HEK293 (cell line): ENCODE data around the gene PKP4.

Source experiments
- CTCF ChIA-PET: fragments of 350-600 bp; formaldehyde crosslinking; extraction: SDS; loops from one replicate; lab custom pipeline; 2021; ENCODE audit warnings: antibody characterized with exemption; lab: Yijun Ruan, JAX
- POLR2A ChIA-PET: fragments of 300-600 bp; formaldehyde crosslinking; extraction: SDS; loops from one replicate; lab custom pipeline; 2020; ENCODE audit warnings: antibody characterized with exemption, inconsistent platforms; lab: Yijun Ruan, JAX
- H3K27ac ChIP-seq: fragments of 200-500 bp; sonication (Bioruptor generic); 2 replicates; pipeline ENCODE4 v1.5.1; 2014; ENCODE audit warnings: low read depth, low read length, control low read depth, inconsistent platforms; ENCODE audit errors: extremely low read depth
- H3K36me3 ChIP-seq, 2 experiments: fragments of 200-500 bp in 1 of 2; sonication (Bioruptor generic) in 1 of 2; 1 replicate in 1 of 2; 2 replicates in 1 of 2; pipeline ENCODE4 v1.5.1; 2014 to 2017; ENCODE audit warnings: inconsistent platforms in 2 of 2, low read length in 2 of 2; ENCODE audit not compliant: control insufficient read depth in 2 of 2, insufficient read depth in 1 of 2
- H3K4me1 ChIP-seq: fragments of 200-500 bp; sonication (Bioruptor generic); 2 replicates; pipeline ENCODE4 v1.5.1; 2014; ENCODE audit warnings: mild to moderate bottlenecking, low read length, inconsistent platforms; ENCODE audit not compliant: control insufficient read depth, insufficient read depth
- H3K4me3 ChIP-seq: 2 replicates; pipeline ENCODE4 v1.5.1; 2011; ENCODE audit warnings: low read depth, mild to moderate bottlenecking, control low read depth, low read length, moderate library complexity
- H3K9me3 ChIP-seq: fragments of 200-500 bp; sonication (Bioruptor generic); 2 replicates; pipeline ENCODE4 v1.5.1; 2014; ENCODE audit warnings: low read depth, low read length, inconsistent platforms; ENCODE audit not compliant: control insufficient read depth, insufficient read depth
- BCL11A ChIP-seq: fragments of 450-650 bp; formaldehyde crosslinking; IDR thresholded peaks from 2 replicates; pipeline ENCODE4 v1.5.1; 2016; ENCODE audit warnings: low read depth, missing biosample characterization, missing genetic modification characterization
- KLF8 ChIP-seq: fragments of 450-650 bp; formaldehyde crosslinking; IDR thresholded peaks from 2 replicates; pipeline ENCODE4 v1.5.1; 2016; ENCODE audit warnings: missing biosample characterization, missing genetic modification characterization
- KLF9 ChIP-seq: fragments of 450-650 bp; formaldehyde crosslinking; IDR thresholded peaks from 2 replicates; pipeline ENCODE4 v1.5.1; 2016; ENCODE audit warnings: missing biosample characterization, missing genetic modification characterization, low read depth
- SALL2 ChIP-seq: fragments of 450-650 bp; formaldehyde crosslinking; IDR thresholded peaks from 2 replicates; pipeline ENCODE4 v1.5.0; 2017; ENCODE audit warnings: missing biosample characterization, mild to moderate bottlenecking, missing genetic modification characterization, borderline replicate concordance
- TSHZ1 ChIP-seq: fragments of 450-650 bp; formaldehyde crosslinking; IDR thresholded peaks from 2 replicates; pipeline ENCODE4 v1.5.1; 2016; ENCODE audit warnings: missing biosample characterization, missing genetic modification characterization, borderline replicate concordance
- ZBTB11 ChIP-seq: fragments of 450-650 bp; formaldehyde crosslinking; conservative IDR thresholded peaks from 2 replicates; pipeline ENCODE4 v1.5.1; 2016; ENCODE audit warnings: low read depth, missing biosample characterization, missing genetic modification characterization
- ZBTB20 ChIP-seq: fragments of 450-650 bp; formaldehyde crosslinking; IDR thresholded peaks from 2 replicates; pipeline ENCODE4 v1.5.1; 2016; ENCODE audit warnings: missing biosample characterization, missing genetic modification characterization
- ZBTB21 ChIP-seq: fragments of 450-650 bp; formaldehyde crosslinking; IDR thresholded peaks from 2 replicates; pipeline ENCODE4 v1.5.1; 2017; ENCODE audit warnings: missing biosample characterization, missing genetic modification characterization
- ZBTB26 ChIP-seq: fragments of 450-650 bp; formaldehyde crosslinking; optimal IDR thresholded peaks from 2 replicates; pipeline ENCODE3; 2016; ENCODE audit warnings: missing biosample characterization, mild to moderate bottlenecking, missing genetic modification characterization
- ZBTB49 ChIP-seq: fragments of 450-650 bp; formaldehyde crosslinking; IDR thresholded peaks from 2 replicates; pipeline ENCODE4 v1.5.1; 2016; ENCODE audit warnings: missing biosample characterization, missing genetic modification characterization, low read depth
- ZBTB7A ChIP-seq: fragments of 450-650 bp; formaldehyde crosslinking; IDR thresholded peaks from 2 replicates; pipeline ENCODE4 v1.5.1; 2016; ENCODE audit warnings: low read depth, missing biosample characterization, missing genetic modification characterization
- ZFP41 ChIP-seq: fragments of 450-650 bp; formaldehyde crosslinking; IDR thresholded peaks from 2 replicates; pipeline ENCODE4 v1.5.1; 2016; ENCODE audit warnings: missing biosample characterization, missing genetic modification characterization, borderline replicate concordance
- ZNF121 ChIP-seq: fragments of 450-650 bp; formaldehyde crosslinking; IDR thresholded peaks from 2 replicates; pipeline ENCODE4 v1.5.1; 2016; ENCODE audit warnings: missing biosample characterization, missing genetic modification characterization
- ZNF19 ChIP-seq: fragments of 450-650 bp; formaldehyde crosslinking; IDR thresholded peaks from 2 replicates; pipeline ENCODE4; 2016; ENCODE audit warnings: missing biosample characterization, missing genetic modification characterization, low read depth
- ZNF311 ChIP-seq: fragments of 450-650 bp; formaldehyde crosslinking; IDR thresholded peaks from 2 replicates; pipeline ENCODE4 v1.5.1; 2017; ENCODE audit warnings: missing biosample characterization, missing genetic modification characterization, borderline replicate concordance
- ZNF362 ChIP-seq: fragments of 450-650 bp; formaldehyde crosslinking; IDR thresholded peaks from 2 replicates; pipeline ENCODE4 v1.5.1; 2016; ENCODE audit warnings: missing biosample characterization, missing genetic modification characterization
- ZNF416 ChIP-seq: fragments of 450-650 bp; formaldehyde crosslinking; IDR thresholded peaks from 2 replicates; pipeline ENCODE4 v1.5.1; 2016; ENCODE audit warnings: missing biosample characterization, missing genetic modification characterization
- ZNF473 ChIP-seq: fragments of 450-650 bp; formaldehyde crosslinking; IDR thresholded peaks from 2 replicates; pipeline ENCODE4 v1.5.1; 2017; ENCODE audit warnings: missing biosample characterization, missing genetic modification characterization
- ZNF585B ChIP-seq: fragments of 450-650 bp; formaldehyde crosslinking; IDR thresholded peaks from 2 replicates; pipeline ENCODE4 v1.5.1; 2016; ENCODE audit warnings: missing biosample characterization, missing genetic modification characterization
- ZNF621 ChIP-seq: fragments of 450-650 bp; formaldehyde crosslinking; IDR thresholded peaks from 2 replicates; pipeline ENCODE4 v1.5.1; 2017; ENCODE audit warnings: missing biosample characterization, missing genetic modification characterization
- ZNF624 ChIP-seq: fragments of 450-650 bp; formaldehyde crosslinking; IDR thresholded peaks from 2 replicates; pipeline ENCODE4 v1.5.1; 2017; ENCODE audit warnings: missing biosample characterization, missing genetic modification characterization
- ZNF843 ChIP-seq: fragments of 450-650 bp; formaldehyde crosslinking; IDR thresholded peaks from 2 replicates; pipeline ENCODE4 v1.5.1; 2016; ENCODE audit warnings: missing biosample characterization, missing genetic modification characterization

PKP4 gene

GRCh38 chr2:158634627-158635026 is 177.9 kb downstream of the PKP4 start (continued):
- TF ChIP-seq ZBTB49 (no peak), KLF9 (tag by site-specific recombination) (no peak), SALL2 (tag by site-specific recombination) (no peak), ZBTB21 (tag by site-specific recombination) (no peak), ZNF19 (tag by site-specific recombination) (no peak)

GRCh38 chr2:158635961-158636601 is 179.3 kb downstream of the PKP4 start:
- ChIA-PET POLR2A (no interaction called here), CTCF (no interaction called here)
- Histone ChIP-seq H3K36me3 (peaks cover 0 to 57% of the 10 kb centered on the region in 2 experiments; a peak in 2 of 3 replicates), H3K4me1 (no peaks in the 10 kb centered on the region), H3K27ac (no peak overlapping the region), H3K4me3 (no peak overlapping the region), H3K9me3 (no peaks in the 10 kb centered on the region)
- TF ChIP-seq ZBTB26 (tag by site-specific recombination) (no peak), ZNF311 (tag by site-specific recombination) (no peak), ZNF121 (tag by site-specific recombination) (no peak), ZBTB11 (tag by site-specific recombination) (no peak), ZBTB20 (tag by site-specific recombination) (no peak), ZNF624 (tag by site-specific recombination) (no peak), ZFP41 (no peak), ZNF585B (tag by site-specific recombination) (no peak)

- ChIA-PET POLR2A (no interaction called here), CTCF (interaction anchor here (0.6 to 1.4 kb wide), 2 partner anchors 14 to 613 kb away, joined by 3 read pairs; no protein-coding TSS in a partner anchor)
- Histone ChIP-seq H3K36me3 (peaks cover 0 to 54% of the 10 kb centered on the region in 2 experiments; a peak in 1 of 3 replicates), H3K4me3 (no peak overlapping the region), H3K27ac (no peak overlapping the region), H3K9me3 (no peaks in the 10 kb centered on the region), H3K4me1 (no peaks in the 10 kb centered on the region)
- TF ChIP-seq ZNF843 (tag by site-specific recombination), result no peak
- no peak for TF ChIP-seq TSHZ1 (tag by site-specific recombination)
- TF ChIP-seq ZNF362 (tag by site-specific recombination), result no peak
- no peak for TF ChIP-seq KLF8 (tag by site-specific recombination)
- TF ChIP-seq BCL11A (tag by site-specific recombination), result no peak
- no peak for TF ChIP-seq ZBTB7A (tag by site-specific recombination)
- TF ChIP-seq ZNF416, result no peak
- TF ChIP-seq ZNF473 (tag by site-specific recombination), result no peak
- no peak for TF ChIP-seq ZNF621 (tag by site-specific recombination)
These were observed 180.6 kb downstream of the PKP4 start for GRCh38 chr2:158637357-158637756.
